Measurements from ENCODE around the gene LENG8. TPM values are rescaled to one million over a fixed set of nuclear protein-coding genes. Genes with fewer than 3 reads are reported as not detected.
"Not testable (repeated sequence)": the region's sequence is repeated elsewhere in the genome, so short reads cannot be mapped to it uniquely, and the experiment has no call there.

The LENG8 gene
- total and polyA plus RNA-seq, 12 donors = 17.4 to 725 (median 90.8) TPM

DNA sequence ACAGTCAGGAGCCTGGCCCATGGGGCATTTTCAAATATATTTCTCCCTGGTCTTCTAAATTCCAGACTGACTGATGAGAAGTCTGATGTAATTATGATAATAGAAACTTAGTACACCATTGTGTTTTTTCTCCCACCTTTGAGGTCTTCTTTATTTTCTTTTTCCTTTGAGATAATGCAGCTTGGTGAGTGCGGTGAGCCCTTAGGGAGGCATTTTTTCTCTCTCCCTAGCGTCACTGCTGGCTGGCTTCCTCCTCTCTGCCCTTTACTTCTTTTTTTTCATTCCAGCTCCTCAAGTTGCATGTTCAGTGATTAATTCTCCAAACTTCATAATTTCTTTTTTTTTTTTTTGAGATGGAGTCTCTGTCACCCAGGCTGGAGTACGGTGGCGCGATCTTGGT, 36.9 kb downstream of the LENG8 start:
- intact Hi-C loops (cut with DNase I) = loop anchor here in 1 of 2 donors (10.0 kb wide), 1 partner anchor 189 kb away; no protein-coding TSS in a partner anchor
- Histone ChIP-seq H3K4me3 (no peak overlapping the region), H3K4me1 (replicated peaks in 1 of 2) (no peaks in the 10 kb centered on the region), H3K36me3 (replicated peaks in 1 of 2) (no peaks in the 10 kb centered on the region), H3K9me3 (replicated peaks in 1 of 3) (no peaks in the 10 kb centered on the region), H3K27ac (no peak overlapping the region), H3K27me3 (no peaks in the 10 kb centered on the region)
- no peak for DNase-seq
- WGBS, 4 donors = 18 to 66% (median 59%) methylated on average over 2 to 5 of the region's 5 CpGs
- TF ChIP-seq, protein P1, sequence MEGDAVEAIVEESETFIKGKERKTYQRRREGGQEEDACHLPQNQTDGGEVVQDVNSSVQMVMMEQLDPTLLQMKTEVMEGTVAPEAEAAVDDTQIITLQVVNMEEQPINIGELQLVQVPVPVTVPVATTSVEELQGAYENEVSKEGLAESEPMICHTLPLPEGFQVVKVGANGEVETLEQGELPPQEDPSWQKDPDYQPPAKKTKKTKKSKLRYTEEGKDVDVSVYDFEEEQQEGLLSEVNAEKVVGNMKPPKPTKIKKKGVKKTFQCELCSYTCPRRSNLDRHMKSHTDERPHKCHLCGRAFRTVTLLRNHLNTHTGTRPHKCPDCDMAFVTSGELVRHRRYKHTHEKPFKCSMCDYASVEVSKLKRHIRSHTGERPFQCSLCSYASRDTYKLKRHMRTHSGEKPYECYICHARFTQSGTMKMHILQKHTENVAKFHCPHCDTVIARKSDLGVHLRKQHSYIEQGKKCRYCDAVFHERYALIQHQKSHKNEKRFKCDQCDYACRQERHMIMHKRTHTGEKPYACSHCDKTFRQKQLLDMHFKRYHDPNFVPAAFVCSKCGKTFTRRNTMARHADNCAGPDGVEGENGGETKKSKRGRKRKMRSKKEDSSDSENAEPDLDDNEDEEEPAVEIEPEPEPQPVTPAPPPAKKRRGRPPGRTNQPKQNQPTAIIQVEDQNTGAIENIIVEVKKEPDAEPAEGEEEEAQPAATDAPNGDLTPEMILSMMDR (IDR thresholded peaks at IDR 0.05) = no peak
- no peak for TF ChIP-seq POLR2A (IDR thresholded peaks at IDR 0.05)

DNA sequence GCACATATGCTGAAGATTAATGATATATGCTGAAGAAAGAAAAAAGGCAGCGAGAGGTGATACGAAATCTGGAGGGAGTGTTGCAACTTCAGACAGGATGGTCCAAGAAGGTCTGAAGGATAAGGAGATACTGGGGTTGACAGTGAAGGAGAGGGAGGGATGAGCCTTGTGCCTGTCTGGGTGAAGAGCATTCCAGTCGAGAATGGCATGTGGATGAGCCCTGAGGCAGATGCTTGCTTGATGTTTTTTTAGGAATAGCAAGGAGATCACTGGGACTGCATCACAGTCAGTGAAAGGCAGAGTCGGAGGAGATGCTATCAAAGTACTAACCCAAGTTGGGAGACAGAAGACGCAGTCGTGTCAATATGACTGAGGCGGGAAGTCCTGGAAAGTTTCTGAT, 40.3 kb downstream of the LENG8 start:
- intact Hi-C loops (cut with DNase I) = loop anchor here in 1 of 2 donors (10.0 kb wide), 1 partner anchor 185 kb away; no protein-coding TSS in a partner anchor
- H3K27me3 ChIP-seq = peaks cover 9% of the 10 kb centered on the region

DNA sequence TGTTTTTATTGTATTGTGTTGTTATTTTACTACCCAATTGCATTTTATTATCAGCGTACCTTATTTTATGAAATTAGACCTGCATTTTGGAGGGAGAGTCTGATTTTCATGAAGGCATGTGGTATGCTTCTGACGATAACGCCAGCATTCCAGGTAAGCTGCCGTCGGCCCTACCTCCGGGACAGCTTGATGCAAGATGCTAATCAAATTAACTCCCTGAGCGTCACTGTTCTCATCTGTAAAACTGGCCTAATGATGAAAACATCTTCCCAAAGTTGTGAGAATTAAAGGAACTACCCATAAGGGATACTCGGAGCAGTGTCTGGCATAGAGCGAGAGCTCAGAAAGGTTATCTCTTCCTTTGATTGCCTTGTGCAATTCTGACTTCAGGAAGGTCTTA, 40.8 kb downstream of the LENG8 start:
- intact Hi-C loops (cut with DNase I) = loop anchor here in 1 of 2 donors (10.0 kb wide), 1 partner anchor 185 kb away; no protein-coding TSS in a partner anchor
- 63 to 70% (median 68%) methylated on average over 9 of the region's 9 CpGs for WGBS, 4 donors
- H3K36me3 ChIP-seq (replicated peaks in 1 of 2) = no peaks in the 10 kb centered on the region
- H3K4me3 ChIP-seq = no peak overlapping the region
- DNase-seq = no peak
- H3K9me3 ChIP-seq (replicated peaks in 1 of 3) = no peaks in the 10 kb centered on the region
- H3K27ac ChIP-seq = no peak overlapping the region
- peaks cover 9% of the 10 kb centered on the region for H3K27me3 ChIP-seq
- TF ChIP-seq, protein P1 (IDR thresholded peaks at IDR 0.05) = no peak
- no peak for TF ChIP-seq POLR2A (IDR thresholded peaks at IDR 0.05)
- H3K4me1 ChIP-seq (replicated peaks in 1 of 2) = no peaks in the 10 kb centered on the region

More for the DNA sequence above, 40.3 kb downstream of the LENG8 start:
- H3K36me3 ChIP-seq (replicated peaks in 1 of 2) = no peaks in the 10 kb centered on the region
- no peak overlapping the region for H3K27ac ChIP-seq
- H3K9me3 ChIP-seq (replicated peaks in 1 of 3) = no peaks in the 10 kb centered on the region
- no peak overlapping the region for H3K4me3 ChIP-seq
- DNase-seq = no peak
- H3K4me1 ChIP-seq (replicated peaks in 1 of 2) = no peaks in the 10 kb centered on the region
- 63 to 73% (median 65%) methylated on average over 7 of the region's 7 CpGs for WGBS, 4 donors
- no peak for TF ChIP-seq POLR2A (IDR thresholded peaks at IDR 0.05)
- TF ChIP-seq, protein P1 (IDR thresholded peaks at IDR 0.05) = no peak

DNA sequence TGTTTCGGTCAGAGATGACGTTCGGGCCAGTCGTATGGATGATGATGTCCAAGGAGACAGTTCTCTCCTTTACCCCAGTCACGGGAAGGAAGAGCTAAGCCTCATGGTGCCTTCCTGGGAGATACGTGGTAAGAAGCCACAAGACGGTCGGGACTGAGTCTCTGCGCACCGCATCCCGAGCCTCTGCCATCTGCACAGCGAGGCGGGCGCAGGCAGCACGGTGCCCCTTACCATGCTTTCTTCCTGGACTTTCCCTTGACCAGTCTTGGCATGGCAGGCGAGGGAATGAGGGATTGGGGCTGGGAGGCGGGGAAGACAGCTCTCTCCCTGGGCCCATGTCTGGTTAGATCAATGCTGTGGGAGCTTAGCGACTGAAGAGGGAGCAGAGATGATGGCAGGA, 43.6 kb downstream of the LENG8 start:
- intact Hi-C loops (cut with DNase I) = no loop called here
- H3K36me3 ChIP-seq (replicated peaks in 1 of 2) = no peaks in the 10 kb centered on the region
- TF ChIP-seq POLR2A (IDR thresholded peaks at IDR 0.05) = no peak
- TF ChIP-seq, protein P1 (IDR thresholded peaks at IDR 0.05) = no peak
- no peaks in the 10 kb centered on the region for H3K4me1 ChIP-seq (replicated peaks in 1 of 2)
- DNase-seq = no peak
- H3K27me3 ChIP-seq = peaks cover 15% of the 10 kb centered on the region
- 77 to 83% (median 83%) methylated on average over 11 to 18 of the region's 18 CpGs for WGBS, 4 donors
- H3K27ac ChIP-seq = no peak overlapping the region
- no peaks in the 10 kb centered on the region for H3K9me3 ChIP-seq (replicated peaks in 1 of 3)
- H3K4me3 ChIP-seq = no peak overlapping the region

DNA sequence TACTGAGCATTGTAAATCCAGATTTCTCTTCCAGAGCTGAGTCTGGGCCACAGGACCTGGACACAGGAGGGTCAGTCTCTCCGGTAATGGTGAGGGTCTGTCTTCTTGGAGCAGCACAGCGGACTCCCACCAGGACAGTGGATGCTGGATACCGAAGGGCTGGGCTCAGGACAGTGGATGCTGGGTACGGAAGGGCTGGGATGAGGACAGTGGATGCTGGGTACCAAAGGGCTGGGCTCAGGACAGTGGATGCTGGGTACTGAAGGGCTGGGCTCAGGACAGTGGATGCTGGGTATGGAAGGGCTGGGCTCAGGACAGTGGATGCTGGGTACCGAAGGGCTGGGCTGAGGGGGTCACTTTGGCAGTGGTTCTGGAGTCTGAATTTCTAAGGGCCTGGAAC, 44.1 kb downstream of the LENG8 start:
- H3K4me1 ChIP-seq (replicated peaks in 1 of 2); intact Hi-C loops (cut with DNase I); H3K9me3 ChIP-seq (replicated peaks in 1 of 3); H3K27ac ChIP-seq; H3K4me3 ChIP-seq; H3K36me3 ChIP-seq (replicated peaks in 1 of 2); DNase-seq: not testable (repeated sequence)
- peaks cover 15% of the 10 kb centered on the region for H3K27me3 ChIP-seq
- 71 to 80% (median 78%) methylated on average over 4 to 5 of the region's 5 CpGs for WGBS, 4 donors

Measured in adrenal gland (tissue), 12 donors.